NT2/D1 (cell line): ENCODE data around the gene CENPB.

ENCODE experiments used
- SUZ12 ChIP-seq: IDR thresholded peaks from 2 replicates; pipeline ENCODE4 v1.6.1; 2011; ENCODE audit not compliant: insufficient read length, insufficient read depth; ENCODE audit errors: extremely low read depth
- YY1 ChIP-seq: IDR thresholded peaks from 2 replicates; pipeline ENCODE4 v1.6.1; 2011; ENCODE audit not compliant: insufficient read length, insufficient read depth

- TF ChIP-seq SUZ12 (no peak), YY1 (no peak)
Measured at GRCh38 chr20:3741836-3742458, 44.6 kb downstream of the CENPB start.
